ENCODE data around the gene UPK1A. TPM values are rescaled to one million over a fixed set of nuclear protein-coding genes. Genes with fewer than 3 reads are reported as not detected.
"Not testable (repeated sequence)": the region's sequence is repeated elsewhere in the genome, so short reads cannot be mapped to it uniquely, and the experiment has no call there.

UPK1A gene
- total RNA-seq, 1 experiment from 2014 or later: not detected

DNA sequence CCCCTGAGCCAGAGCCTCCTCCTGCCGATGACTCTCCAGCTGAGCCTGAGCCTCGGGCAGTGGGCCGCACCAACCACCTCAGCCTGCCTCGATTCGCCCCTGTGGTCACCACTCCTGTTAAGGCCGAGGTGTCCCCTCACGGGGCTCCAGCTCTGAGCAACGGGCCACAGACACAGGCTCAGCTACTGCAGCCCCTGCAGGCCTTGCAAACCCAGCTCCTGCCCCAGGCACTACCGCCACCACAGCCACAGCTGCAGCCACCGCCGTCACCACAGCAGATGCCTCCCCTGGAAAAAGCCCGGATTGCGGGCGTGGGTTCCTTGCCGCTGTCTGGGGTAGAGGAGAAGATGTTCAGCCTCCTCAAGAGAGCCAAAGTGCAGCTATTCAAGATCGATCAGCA is 55.1 kb downstream of the UPK1A start:
- DNase-seq (ENCODE audit: unreplicated experiment): no peak
- Mint-ChIP-seq H3K27me3 (ENCODE audit: insufficient read depth, unreplicated experiment) (no peaks in the 10 kb centered on the region), H3K4me1 (ENCODE audit: insufficient read depth, unreplicated experiment) (peaks cover 15% of the 10 kb centered on the region), H3K36me3 (ENCODE audit: insufficient read depth, unreplicated experiment) (peaks cover 60% of the 10 kb centered on the region), H3K27ac (ENCODE audit: low read depth, unreplicated experiment) (no peak overlapping the region), H3K4me3 (ENCODE audit: unreplicated experiment) (no peak overlapping the region), H3K9me3 (ENCODE audit: unreplicated experiment) (no peaks in the 10 kb centered on the region)
- TF ChIP-seq, protein P1, sequence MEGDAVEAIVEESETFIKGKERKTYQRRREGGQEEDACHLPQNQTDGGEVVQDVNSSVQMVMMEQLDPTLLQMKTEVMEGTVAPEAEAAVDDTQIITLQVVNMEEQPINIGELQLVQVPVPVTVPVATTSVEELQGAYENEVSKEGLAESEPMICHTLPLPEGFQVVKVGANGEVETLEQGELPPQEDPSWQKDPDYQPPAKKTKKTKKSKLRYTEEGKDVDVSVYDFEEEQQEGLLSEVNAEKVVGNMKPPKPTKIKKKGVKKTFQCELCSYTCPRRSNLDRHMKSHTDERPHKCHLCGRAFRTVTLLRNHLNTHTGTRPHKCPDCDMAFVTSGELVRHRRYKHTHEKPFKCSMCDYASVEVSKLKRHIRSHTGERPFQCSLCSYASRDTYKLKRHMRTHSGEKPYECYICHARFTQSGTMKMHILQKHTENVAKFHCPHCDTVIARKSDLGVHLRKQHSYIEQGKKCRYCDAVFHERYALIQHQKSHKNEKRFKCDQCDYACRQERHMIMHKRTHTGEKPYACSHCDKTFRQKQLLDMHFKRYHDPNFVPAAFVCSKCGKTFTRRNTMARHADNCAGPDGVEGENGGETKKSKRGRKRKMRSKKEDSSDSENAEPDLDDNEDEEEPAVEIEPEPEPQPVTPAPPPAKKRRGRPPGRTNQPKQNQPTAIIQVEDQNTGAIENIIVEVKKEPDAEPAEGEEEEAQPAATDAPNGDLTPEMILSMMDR (IDR thresholded peaks at IDR 0.05; ENCODE audit: unreplicated experiment): no peak
- CTCF ChIA-PET: interaction anchor here (0.7 kb wide), 1 partner anchor 174 kb away, joined by 3 read pairs; no protein-coding TSS in a partner anchor
- no TSS peak for BruUV-seq (replicated peaks)
- POLR2A ChIA-PET: no interaction called here
- intact Hi-C loops (cut with micrococcal nuclease): no loop called here

DNA sequence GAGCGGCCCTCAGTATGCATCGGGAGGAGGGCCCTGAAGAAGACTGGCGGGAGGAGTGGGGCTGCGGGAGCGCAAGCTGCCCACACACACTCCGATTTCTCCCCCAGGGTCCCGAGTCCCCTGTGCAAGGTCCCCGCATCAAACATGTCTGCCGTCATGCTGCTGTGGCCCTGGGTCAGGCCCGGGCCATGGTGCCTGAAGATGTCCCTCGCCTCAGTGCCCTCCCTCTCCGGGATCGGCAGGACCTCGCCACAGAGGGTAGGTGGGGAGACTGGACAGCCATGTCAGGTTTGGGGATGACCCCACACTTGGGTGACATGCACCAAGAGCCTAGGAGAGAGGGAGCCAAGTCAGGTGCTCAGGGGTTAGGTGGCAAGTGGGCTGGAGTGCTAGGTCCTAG is 56.1 kb downstream of the UPK1A start:
- Mint-ChIP-seq H3K27ac (ENCODE audit: low read depth, unreplicated experiment) (no peak overlapping the region), H3K4me1 (ENCODE audit: insufficient read depth, unreplicated experiment) (peaks cover 11% of the 10 kb centered on the region), H3K27me3 (ENCODE audit: insufficient read depth, unreplicated experiment) (no peaks in the 10 kb centered on the region), H3K36me3 (ENCODE audit: insufficient read depth, unreplicated experiment) (peaks cover 71% of the 10 kb centered on the region), H3K4me3 (ENCODE audit: unreplicated experiment) (no peak overlapping the region), H3K9me3 (ENCODE audit: unreplicated experiment) (no peaks in the 10 kb centered on the region)
- TF ChIP-seq, protein P1 (IDR thresholded peaks at IDR 0.05; ENCODE audit: unreplicated experiment): no peak
- no TSS peak for BruUV-seq (replicated peaks)
- no peak for DNase-seq (ENCODE audit: unreplicated experiment)
- ChIA-PET CTCF (no interaction called here), POLR2A (no interaction called here)
- intact Hi-C loops (cut with micrococcal nuclease): no loop called here

DNA sequence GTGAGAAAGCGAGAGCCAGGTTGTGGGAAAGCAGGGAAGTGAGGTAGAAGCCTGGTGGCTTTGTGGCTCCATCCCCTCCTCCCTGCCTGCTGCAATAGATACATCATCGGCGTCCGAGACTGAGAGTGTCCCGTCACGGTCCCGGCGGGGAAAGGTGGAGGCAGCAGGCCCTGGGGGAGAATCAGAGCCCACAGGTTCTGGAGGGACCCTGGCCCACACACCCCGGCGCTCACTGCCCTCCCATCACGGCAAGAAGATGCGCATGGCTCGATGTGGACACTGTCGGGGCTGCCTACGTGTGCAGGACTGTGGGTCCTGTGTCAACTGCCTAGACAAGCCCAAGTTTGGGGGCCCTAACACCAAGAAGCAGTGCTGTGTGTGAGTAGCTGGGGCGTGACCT is 56.6 kb downstream of the UPK1A start:
- Mint-ChIP-seq H3K27me3 (ENCODE audit: insufficient read depth, unreplicated experiment) (no peaks in the 10 kb centered on the region), H3K36me3 (ENCODE audit: insufficient read depth, unreplicated experiment) (peaks cover 75% of the 10 kb centered on the region), H3K4me1 (ENCODE audit: insufficient read depth, unreplicated experiment) (peaks cover 11% of the 10 kb centered on the region), H3K27ac (ENCODE audit: low read depth, unreplicated experiment) (no peak overlapping the region), H3K9me3 (ENCODE audit: unreplicated experiment) (no peaks in the 10 kb centered on the region), H3K4me3 (ENCODE audit: unreplicated experiment) (no peak overlapping the region)
- POLR2A ChIA-PET: interaction anchor here (0.7 kb wide), 1 partner anchor 17 kb away, joined by 3 read pairs; no protein-coding TSS in a partner anchor
- no peak for DNase-seq (ENCODE audit: unreplicated experiment)
- CTCF ChIA-PET: no interaction called here
- TF ChIP-seq, protein P1 (IDR thresholded peaks at IDR 0.05; ENCODE audit: unreplicated experiment): no peak
- no TSS peak for BruUV-seq (replicated peaks)
- intact Hi-C loops (cut with micrococcal nuclease): no loop called here

DNA sequence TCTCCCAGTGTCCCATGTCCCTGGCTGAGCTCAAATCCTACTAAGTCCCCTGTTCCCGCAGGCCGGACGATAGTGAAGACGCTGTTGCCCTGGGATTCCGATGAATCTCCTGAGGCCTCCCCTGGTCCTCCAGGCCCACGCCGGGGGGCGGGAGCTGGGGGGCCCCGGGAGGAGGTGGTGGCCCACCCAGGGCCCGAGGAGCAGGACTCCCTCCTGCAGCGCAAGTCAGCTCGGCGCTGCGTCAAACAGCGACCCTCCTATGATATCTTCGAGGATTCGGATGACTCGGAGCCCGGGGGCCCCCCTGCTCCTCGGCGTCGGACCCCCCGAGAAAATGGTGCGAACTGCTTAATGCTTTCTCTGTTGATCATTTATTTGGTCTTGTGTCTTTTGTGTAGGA is 57.4 kb downstream of the UPK1A start:
- ChIA-PET POLR2A (interaction anchor here (0.7 kb wide), 1 partner anchor 17 kb away, joined by 3 read pairs; no protein-coding TSS in a partner anchor), CTCF (interaction anchor here (0.6 to 0.8 kb wide), 3 partner anchors 64 to 207 kb away, joined by 4 read pairs; no protein-coding TSS in a partner anchor)
- no peaks in the 10 kb centered on the region for H3K27me3 Mint-ChIP-seq (ENCODE audit: insufficient read depth, unreplicated experiment)
- no peak overlapping the region for H3K27ac Mint-ChIP-seq (ENCODE audit: low read depth, unreplicated experiment)
- TF ChIP-seq, protein P1 (IDR thresholded peaks at IDR 0.05; ENCODE audit: unreplicated experiment): no peak
- peaks cover 11% of the 10 kb centered on the region for H3K4me1 Mint-ChIP-seq (ENCODE audit: insufficient read depth, unreplicated experiment)
- H3K4me3 Mint-ChIP-seq (ENCODE audit: unreplicated experiment): no peak overlapping the region
- no TSS peak for BruUV-seq (replicated peaks)
- no peak for DNase-seq (ENCODE audit: unreplicated experiment)
- no peaks in the 10 kb centered on the region for H3K9me3 Mint-ChIP-seq (ENCODE audit: unreplicated experiment)
- intact Hi-C loops (cut with micrococcal nuclease): no loop called here
- H3K36me3 Mint-ChIP-seq (ENCODE audit: insufficient read depth, unreplicated experiment): peaks cover 83% of the 10 kb centered on the region

DNA sequence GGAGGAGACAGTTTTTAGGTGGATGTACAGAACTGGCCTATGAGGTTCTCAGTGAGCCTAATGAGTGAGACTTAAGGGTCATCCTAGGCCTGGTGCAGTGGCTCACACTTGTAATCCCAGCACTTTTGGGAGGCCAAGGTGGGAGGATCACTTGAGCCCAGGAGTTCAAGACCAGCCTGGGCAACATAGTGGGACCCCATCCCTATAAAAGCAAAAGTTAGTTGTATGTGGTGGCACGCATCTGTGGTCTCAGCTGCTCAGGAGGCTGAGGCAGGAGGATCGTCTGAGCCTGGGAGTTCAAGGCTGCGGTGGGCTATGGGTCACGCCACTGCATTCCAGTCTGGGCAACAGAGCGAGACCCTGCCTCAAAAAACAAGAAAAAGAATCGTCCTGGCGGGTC is 57.8 kb downstream of the UPK1A start:
- Mint-ChIP-seq H3K36me3 (ENCODE audit: insufficient read depth, unreplicated experiment) (peaks cover 88% of the 10 kb centered on the region), H3K4me1 (ENCODE audit: insufficient read depth, unreplicated experiment) (peaks cover 11% of the 10 kb centered on the region)
- BruUV-seq (replicated peaks); H3K4me3 Mint-ChIP-seq (ENCODE audit: unreplicated experiment); POLR2A ChIA-PET; DNase-seq (ENCODE audit: unreplicated experiment); intact Hi-C loops (cut with micrococcal nuclease); H3K27ac Mint-ChIP-seq (ENCODE audit: low read depth, unreplicated experiment); H3K9me3 Mint-ChIP-seq (ENCODE audit: unreplicated experiment); H3K27me3 Mint-ChIP-seq (ENCODE audit: insufficient read depth, unreplicated experiment): not testable (repeated sequence)
- CTCF ChIA-PET: interaction anchor here (0.6 to 0.8 kb wide), 2 partner anchors 176 to 207 kb away, joined by 4 read pairs; no protein-coding TSS in a partner anchor
